Cardiac septum (tissue), 1 donor: ENCODE data around the gene GFY. TPM values are rescaled to one million over a fixed set of nuclear protein-coding genes. Genes with fewer than 3 reads are reported as not detected.

Source experiments
- DNase-seq: peaks from one replicate; pipeline ENCODE4 v3.0.0-alpha.2; 2020; ENCODE audit warnings: low spot score
- intact Hi-C: fragments of 100-400 bp; cut with DNase I; formaldehyde crosslinking; loops from one replicate; pipeline ENCODE4 v1.14.0; 2022
- total RNA-seq: library from RNA; stranded (reverse); fragmentation: NEBNext Ultra II Directional; extraction: Animal tissue kit (Norgen Biotek cat#: 25700); gene quantifications from one replicate; pipeline ENCODE4 v1.2.1, GENCODE V29; 2021
- donor health status: DM: no; HTN: no; CAD: no.

Gene GFY
- total RNA-seq, 1 donor from 2014 or later = not detected

GRCh38 chr19:49407079-49407478 lies 18.1 kb upstream of the GFY start:
- DNase-seq = no peak
- intact Hi-C loops = no loop called here

GRCh38 chr19:49407482-49408015 lies 17.6 kb upstream of the GFY start:
- no peak for DNase-seq
- intact Hi-C loops = no loop called here

GRCh38 chr19:49408816-49409440 lies 16.3 kb upstream of the GFY start:
- intact Hi-C loops = no loop called here
- DNase-seq = no peak

- intact Hi-C loops = no loop called here
- no peak for DNase-seq
Observed at GRCh38 chr19:49409441-49410029, 15.7 kb upstream of the GFY start.

GRCh38 chr19:49411681-49412326 lies 13.4 kb upstream of the GFY start:
- intact Hi-C loops = no loop called here
- DNase-seq = no peak

GRCh38 chr19:49413348-49413747 lies 11.8 kb upstream of the GFY start:
- DNase-seq = no peak

GRCh38 chr19:49414256-49414655 lies 10.9 kb upstream of the GFY start:
- DNase-seq = no peak
- intact Hi-C loops = no loop called here

More at GRCh38 chr19:49413348-49413747, 11.8 kb upstream of the GFY start:
- intact Hi-C loops = no loop called here

- intact Hi-C loops = no loop called here
- DNase-seq = no peak
Observed at GRCh38 chr19:49415102-49415809, 9.9 kb upstream of the GFY start.

- DNase-seq = no peak
- intact Hi-C loops = no loop called here
Observed at GRCh38 chr19:49415810-49416200, 9.4 kb upstream of the GFY start.

- no peak for DNase-seq
- intact Hi-C loops = no loop called here
Observed at GRCh38 chr19:49417088-49417487, 8.1 kb upstream of the GFY start.

GRCh38 chr19:49418511-49418910 lies 6.7 kb upstream of the GFY start:
- intact Hi-C loops = no loop called here

GRCh38 chr19:49419173-49419572 lies 6.0 kb upstream of the GFY start:
- intact Hi-C loops = no loop called here
- no peak for DNase-seq

More at GRCh38 chr19:49418511-49418910, 6.7 kb upstream of the GFY start:
- DNase-seq = no peak

GRCh38 chr19:49420227-49420626 lies 5.0 kb upstream of the GFY start:
- intact Hi-C loops = no loop called here
- DNase-seq = no peak

GRCh38 chr19:49421039-49421877 lies 3.9 kb upstream of the GFY start:
- intact Hi-C loops = no loop called here
- DNase-seq = no peak

GRCh38 chr19:49421878-49422202 lies 3.3 kb upstream of the GFY start:
- no peak for DNase-seq
- intact Hi-C loops = no loop called here

GRCh38 chr19:49422407-49423070 lies 2.6 kb upstream of the GFY start:
- intact Hi-C loops = no loop called here
- DNase-seq = no peak

GRCh38 chr19:49423071-49423984 lies 1.9 kb upstream of the GFY start, which contains the start of gene PTH2:
Gene PTH2, minus strand, starts transcription at chr19:49423441. Its CDS starts 102 bp downstream, at chr19:49423339.
- DNase-seq = no peak
- intact Hi-C loops = no loop called here

- intact Hi-C loops = no loop called here
Observed at GRCh38 chr19:49423985-49424303, 1.2 kb upstream of the GFY start.

More at GRCh38 chr19:49423985-49424303, 1.2 kb upstream of the GFY start:
- DNase-seq = no peak
